OCI-LY7 (cell line): ENCODE results near the gene GSS.

Experiments used
- CTCF ChIP-seq: fragments of 200-600 bp; sonication (generic); conservative IDR thresholded peaks from 2 replicates; pipeline ENCODE4 v1.5.1; 2014; ENCODE audit warnings: mild to moderate bottlenecking, antibody characterized with exemption, low read length, moderate library complexity, mixed read lengths
- EZH2phosphoT487 ChIP-seq: fragments of 200-600 bp; sonication (generic); IDR thresholded peaks from 2 replicates; pipeline ENCODE4 v1.6.1; 2018; ENCODE audit warnings: low read depth, borderline replicate concordance, mild to moderate bottlenecking, mixed run types, antibody characterized with exemption, low read length, moderate library complexity, mixed read lengths

DNA sequence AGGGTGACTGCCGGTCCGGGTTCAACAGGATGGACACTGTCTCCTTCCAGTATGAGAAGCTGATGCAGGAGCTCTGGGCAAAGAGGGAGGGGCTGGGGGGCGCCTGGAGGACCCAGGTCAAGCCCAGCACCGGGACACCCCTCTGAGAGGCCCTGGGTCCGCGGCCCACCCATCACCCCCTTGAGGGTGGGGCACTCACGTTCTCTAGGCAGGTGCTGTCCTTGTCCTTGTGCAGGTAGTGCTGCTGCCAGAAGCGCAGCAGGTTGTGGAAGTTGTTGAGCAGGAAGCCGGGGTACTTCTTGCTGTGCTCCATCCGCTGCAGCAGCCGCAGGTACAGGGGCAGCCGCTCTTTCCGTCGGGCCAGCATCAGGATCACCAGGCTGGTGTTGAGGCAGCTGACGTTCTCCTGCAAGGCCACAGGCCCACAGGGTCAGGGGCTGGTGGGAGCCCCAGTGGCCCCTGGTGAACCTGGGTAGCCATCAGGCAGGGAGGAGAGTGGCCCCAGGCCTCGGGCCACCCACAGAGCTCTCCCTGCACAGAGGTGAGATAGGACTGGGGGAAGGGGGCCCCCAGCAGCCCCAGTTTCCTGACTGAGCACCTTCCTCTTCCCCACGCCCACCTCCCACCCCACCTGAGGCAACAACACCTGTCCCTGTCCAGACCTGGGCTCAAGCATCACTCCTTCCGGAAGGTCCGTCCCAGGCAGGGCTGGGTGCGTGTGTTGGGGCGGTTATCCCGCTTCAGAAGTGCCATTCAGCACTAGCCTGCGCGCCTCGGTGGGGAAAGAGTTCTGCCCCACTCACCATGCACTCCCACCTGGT is 47.8 kb upstream of the GSS start:
- TF ChIP-seq CTCF (no peak), EZH2phosphoT487 (no peak)
